ENCODE results near the gene TUBA3C.
"Not testable (repeated sequence)": the region's sequence is repeated elsewhere in the genome, so short reads cannot be mapped to it uniquely, and the experiment has no call there.

Gene TUBA3C

GRCh38 chr13:19181621-19182485, at the start of gene TUBA3C:
TSS of gene TUBA3C (minus strand) at chr13:19181824. CDS start at chr13:19181747, 77 bp downstream.
- no peak for DNase-seq (ENCODE audit: low read depth in 2 of 2)

GRCh38 chr13:19207413-19207812, 25.8 kb upstream of the TUBA3C start:
- DNase-seq (ENCODE audit: low read depth in 2 of 2) = not testable (repeated sequence)

GRCh38 chr13:19192622-19193021, 11.0 kb upstream of the TUBA3C start:
- not testable (repeated sequence) for DNase-seq (ENCODE audit: low read depth in 2 of 2)

- DNase-seq (ENCODE audit: low read depth in 2 of 2) = not testable (repeated sequence)
Observed at GRCh38 chr13:19189911-19190310, 8.3 kb upstream of the TUBA3C start.

- not testable (repeated sequence) for DNase-seq (ENCODE audit: low read depth in 2 of 2)
Observed at GRCh38 chr13:19189368-19189767, 7.7 kb upstream of the TUBA3C start.

- DNase-seq (ENCODE audit: low read depth in 2 of 2) = no peak
Observed at GRCh38 chr13:19185865-19186645, 4.4 kb upstream of the TUBA3C start.

- no peak for DNase-seq (ENCODE audit: low read depth in 2 of 2)
Observed at GRCh38 chr13:19185086-19185864, 3.7 kb upstream of the TUBA3C start.

- DNase-seq (ENCODE audit: low read depth in 2 of 2) = no peak
Observed at GRCh38 chr13:19184176-19184575, 2.6 kb upstream of the TUBA3C start.

- DNase-seq (ENCODE audit: low read depth in 2 of 2) = no peak
Observed at GRCh38 chr13:19183676-19184075, 2.1 kb upstream of the TUBA3C start.

GRCh38 chr13:19182536-19182935, 912 bp upstream of the TUBA3C start:
- DNase-seq (ENCODE audit: low read depth in 2 of 2) = no peak

GRCh38 chr13:19181021-19181620, 503 bp downstream of the TUBA3C start:
- no peak for DNase-seq (ENCODE audit: low read depth in 2 of 2)

- no peak for DNase-seq (ENCODE audit: low read depth in 2 of 2)
Observed at GRCh38 chr13:19179916-19180315, 1.7 kb downstream of the TUBA3C start.

- no peak for DNase-seq (ENCODE audit: low read depth in 2 of 2)
Observed at GRCh38 chr13:19178901-19179593, 2.6 kb downstream of the TUBA3C start.

- not testable (repeated sequence) for DNase-seq (ENCODE audit: low read depth in 2 of 2)
Observed at GRCh38 chr13:19176981-19177776, 4.4 kb downstream of the TUBA3C start.

- DNase-seq (ENCODE audit: low read depth in 2 of 2) = no peak
Observed at GRCh38 chr13:19173752-19174151, 7.9 kb downstream of the TUBA3C start.

GRCh38 chr13:19172647-19173030, 9.0 kb downstream of the TUBA3C start:
- no peak for DNase-seq (ENCODE audit: low read depth in 2 of 2)

- no peak for DNase-seq (ENCODE audit: low read depth in 2 of 2)
Observed at GRCh38 chr13:19172007-19172646, 9.5 kb downstream of the TUBA3C start.

- no peak for DNase-seq (ENCODE audit: low read depth in 2 of 2)
Observed at GRCh38 chr13:19171563-19171962, 10.1 kb downstream of the TUBA3C start.

GRCh38 chr13:19169991-19170390, 11.6 kb downstream of the TUBA3C start:
- no peak for DNase-seq (ENCODE audit: low read depth in 2 of 2)

- no peak for DNase-seq (ENCODE audit: low read depth in 2 of 2)
Observed at GRCh38 chr13:19169496-19169895, 12.1 kb downstream of the TUBA3C start.

Measured in stimulated activated CD4-positive, alpha-beta T cell treated with anti-CD3 and anti-CD28 coated beads, Interleukin-15, amount 100 ng/mL, for 48 hours (primary cell).